Testis (tissue), 3 donors: ENCODE measurements around the gene CALU. TPM values are rescaled to one million over a fixed set of nuclear protein-coding genes. Genes with fewer than 3 reads are reported as not detected.

Source experiments
- DNase-seq: peaks from one replicate; pipeline ENCODE4 v3.0.0-alpha.2; 2019
- H3K27ac ChIP-seq, 2 donors: fragments of 200-600 bp; sonication (generic); one replicate each; pipeline ENCODE4 v1.5.1; 2019
- H3K27me3 ChIP-seq: fragments of 200-600 bp; sonication (generic); one replicate; pipeline ENCODE4 v1.5.1; 2019
- H3K36me3 ChIP-seq: fragments of 200-600 bp; sonication (generic); one replicate; pipeline ENCODE4 v1.5.1; 2017; ENCODE audit warnings: low read depth; ENCODE audit errors: missing control alignments
- H3K4me1 ChIP-seq: fragments of 200-600 bp; sonication (generic); one replicate; pipeline ENCODE4 v1.5.1; 2019
- H3K4me3 ChIP-seq, 2 donors: fragments of 200-600 bp; sonication (generic); one replicate each; pipeline ENCODE4 v1.5.1; 2017 to 2019
- H3K9me3 ChIP-seq: fragments of 200-600 bp; sonication (generic); one replicate; pipeline ENCODE4 v1.5.1; 2017
- CTCF ChIP-seq, 3 experiments: fragments of 450-650 bp in 2 of 3; fragments of 200-600 bp in 1 of 3; sonication (generic) in 1 of 3; IDR thresholded peaks; one replicate each; pipeline ENCODE4 v1.5.1; 2016 to 2019; ENCODE audit warnings: antibody characterized with exemption in 3 of 3, mild to moderate bottlenecking in 2 of 3, moderate library complexity in 1 of 3
- POLR2A ChIP-seq: fragments of 450-650 bp; IDR thresholded peaks from one replicate; pipeline ENCODE4 v1.6.1; 2017; ENCODE audit warnings: antibody characterized with exemption, mild to moderate bottlenecking, moderate library complexity
- WGBS, 2 donors: methylation state at CpG; one replicate each; pipeline ENCODE4 v1.1.5; 2018; 5-methylcytosine and 5-hydroxymethylcytosine counted together
- intact Hi-C: fragments of 100-400 bp; cut with DNase I; formaldehyde crosslinking; loops from one replicate; pipeline ENCODE4 v1.15.1; 2023; ENCODE audit warnings: low total_unique reads
- polyA plus RNA-seq: library from polyadenylated mRNA; stranded (reverse); fragments of 350-450 nt; fragmentation: Illumina TruSeq; extraction: RNeasy Lipid Tissue Mini Kit (QIAGEN cat#74804); gene quantifications from one replicate; pipeline ENCODE4 v1.2.3, GENCODE V29; 2014; ENCODE audit warnings: low read depth, low replicate concordance; ENCODE audit not compliant: insufficient read depth
- total RNA-seq, 2 donors: library from RNA; depleted of rRNA; stranded (reverse); fragments of >200 nt; gene quantifications; one replicate each; pipeline ENCODE4 v1.2.3, GENCODE V29; 2016

CALU gene
- total and polyA plus RNA-seq, 3 donors from 2014 or later, result 63.2 to 81.4 (median 63.4) TPM

- no peak for TF ChIP-seq POLR2A
- TF ChIP-seq CTCF (IDR thresholded peaks at IDR 0.05), result no peak
- Histone ChIP-seq H3K27ac (no peak overlapping the region), H3K9me3 (no peaks in the 10 kb centered on the region), H3K4me1 (no peaks in the 10 kb centered on the region), H3K36me3 (no peaks in the 10 kb centered on the region), H3K4me3 (no peak overlapping the region), H3K27me3 (no peaks in the 10 kb centered on the region)
- 88 to 89% methylated on average over 13 of the region's 13 CpGs for WGBS, 2 donors
- intact Hi-C loops, result no loop called here
- DNase-seq, result no peak
Observed at GRCh38 chr7:128774029-128774689, 35.0 kb downstream of the CALU start.

GRCh38 chr7:128774921-128775320 is 35.8 kb downstream of the CALU start:
- 97% methylated on average over 5 to 7 of the region's 7 CpGs for WGBS, 2 donors
- no peak for TF ChIP-seq CTCF (IDR thresholded peaks at IDR 0.05)
- no peak for TF ChIP-seq POLR2A
- Histone ChIP-seq H3K4me1 (no peaks in the 10 kb centered on the region), H3K9me3 (no peaks in the 10 kb centered on the region), H3K27ac (no peak overlapping the region), H3K4me3 (no peak overlapping the region), H3K27me3 (no peaks in the 10 kb centered on the region), H3K36me3 (no peaks in the 10 kb centered on the region)
- DNase-seq, result no peak
- intact Hi-C loops, result no loop called here

GRCh38 chr7:128775744-128776474 is 36.8 kb downstream of the CALU start, which contains the start of gene OPN1SW:
TSS of gene OPN1SW (minus strand) at chr7:128775794. CDS start at chr7:128775781, 13 bp downstream.
- intact Hi-C loops, result no loop called here
- H3K9me3 ChIP-seq, result no peaks in the 10 kb centered on the region
- no peak for DNase-seq
- H3K4me3 ChIP-seq, result no peak within 1 kb of the TSS
- no peaks in the 10 kb centered on the region for H3K4me1 ChIP-seq
- H3K36me3 ChIP-seq, result no peaks in the 10 kb centered on the region
- no peak within 1 kb of the TSS for H3K27ac ChIP-seq
- no peaks in the 10 kb centered on the region for H3K27me3 ChIP-seq
- WGBS, 2 donors, result 90 to 93% methylated on average over 4 of the region's 4 CpGs
- TF ChIP-seq POLR2A (no peak), CTCF (IDR thresholded peaks at IDR 0.05) (no peak)

GRCh38 chr7:128777156-128778123 is 38.3 kb downstream of the CALU start:
- Histone ChIP-seq H3K4me3 (no peak overlapping the region), H3K36me3 (no peaks in the 10 kb centered on the region), H3K9me3 (no peaks in the 10 kb centered on the region), H3K4me1 (no peaks in the 10 kb centered on the region), H3K27me3 (no peaks in the 10 kb centered on the region), H3K27ac (no peak overlapping the region)
- no peak for DNase-seq
- no peak for TF ChIP-seq CTCF (IDR thresholded peaks at IDR 0.05)
- TF ChIP-seq POLR2A, result no peak
- WGBS, 2 donors, result 65 to 87% methylated on average over 5 of the region's 5 CpGs
- intact Hi-C loops, result no loop called here
